HG02571 (cell line): ENCODE data around the gene IQSEC3.
"Not testable (repeated sequence)": the region's sequence is repeated elsewhere in the genome, so short reads cannot be mapped to it uniquely, and the experiment has no call there.

ENCODE experiments used
- ATAC-seq: cut with Tn5 transposase; IDR thresholded peaks from one replicate; pipeline ENCODE4 v1.9.1; 2021; ENCODE audit warnings: mild to moderate bottlenecking, moderate library complexity; ENCODE audit not compliant: unreplicated experiment

IQSEC3 gene

GRCh38 chr12:177336-177979 is 110.9 kb downstream of the IQSEC3 start:
- no peak for ATAC-seq

DNA sequence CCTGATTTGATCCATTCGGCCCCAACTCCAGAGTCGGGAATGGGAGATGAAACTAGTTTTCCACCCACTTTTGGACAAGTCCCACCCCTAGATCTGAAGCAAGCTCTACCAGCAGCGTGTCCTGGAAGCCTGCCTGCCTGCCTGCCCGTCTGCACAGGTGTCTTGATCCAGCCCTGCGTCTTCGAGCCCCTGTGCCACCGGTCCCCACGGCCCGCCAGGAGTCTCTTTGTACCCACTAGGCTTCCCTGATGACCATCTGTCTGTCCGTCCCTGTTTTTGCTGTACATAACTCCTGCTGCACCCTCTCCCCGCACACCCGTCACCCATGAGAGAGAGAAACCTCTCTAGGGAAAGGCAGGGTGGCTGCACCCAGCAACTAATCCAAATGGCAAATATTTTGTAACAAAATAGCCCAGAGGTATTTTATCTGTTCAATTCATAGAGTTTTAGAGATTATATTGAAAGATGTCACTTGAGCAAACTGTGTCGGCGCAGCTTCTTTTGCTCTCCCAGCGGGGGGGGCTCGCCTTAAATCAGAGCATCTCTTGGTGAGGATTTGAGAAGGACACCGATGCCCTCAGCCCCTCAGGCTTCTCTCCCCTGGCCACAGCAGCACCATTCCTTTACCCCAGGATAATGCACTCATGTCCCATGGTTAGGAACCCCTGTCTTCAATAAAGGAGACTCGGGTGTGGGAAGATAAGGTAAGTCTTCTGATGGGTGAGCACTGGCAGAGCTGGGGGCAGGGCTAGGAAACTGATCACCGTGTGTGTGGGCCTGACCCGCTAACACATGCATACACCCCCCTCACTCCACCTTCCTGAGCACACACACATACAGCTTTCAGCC is 111.6 kb downstream of the IQSEC3 start:
- ATAC-seq, result no peak

GRCh38 chr12:178829-179109 is 112.2 kb downstream of the IQSEC3 start:
- no peak for ATAC-seq

DNA sequence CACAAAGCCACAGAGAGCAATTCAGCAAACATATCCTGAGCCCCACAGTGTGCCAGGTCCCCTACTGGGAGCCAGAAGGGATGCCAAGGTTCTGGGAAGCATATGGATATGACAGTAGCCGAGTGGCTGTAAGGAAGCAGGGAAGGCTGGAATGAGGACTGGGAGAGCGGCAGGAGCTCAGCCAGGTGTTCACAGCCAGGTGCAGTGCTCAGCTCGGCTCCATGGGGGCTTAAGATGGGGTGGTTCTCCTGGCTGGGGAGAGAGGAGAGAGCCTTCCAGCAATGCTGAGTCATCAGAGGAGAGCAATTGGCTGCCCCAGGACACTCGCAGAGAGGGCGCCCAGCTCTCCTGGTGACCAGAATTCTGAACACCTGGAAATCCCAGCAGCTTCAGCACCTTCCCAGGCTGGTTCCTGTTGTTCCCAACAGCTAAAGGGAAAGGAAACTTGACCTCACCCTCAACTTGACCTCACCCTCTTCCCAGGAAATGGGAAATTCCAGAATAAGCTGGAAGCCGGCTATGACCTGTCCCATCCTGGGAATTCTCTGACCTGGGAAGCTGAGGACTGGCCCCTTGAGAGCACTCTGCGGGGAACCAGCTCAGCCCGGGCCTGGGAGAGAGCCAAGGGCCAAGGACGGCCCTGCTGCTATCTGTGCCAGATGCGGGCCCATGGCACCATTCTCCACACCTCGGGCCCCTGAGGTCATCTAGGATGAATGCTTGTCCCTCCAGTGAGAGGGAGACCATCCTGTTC is 112.7 kb downstream of the IQSEC3 start:
- ATAC-seq, result no peak

- ATAC-seq, result no peak
Observed at GRCh38 chr12:179885-180284, 113.3 kb downstream of the IQSEC3 start.

GRCh38 chr12:180445-180844 is 113.9 kb downstream of the IQSEC3 start:
- ATAC-seq, result no peak

GRCh38 chr12:181921-182320 is 115.4 kb downstream of the IQSEC3 start:
- ATAC-seq, result no peak

DNA sequence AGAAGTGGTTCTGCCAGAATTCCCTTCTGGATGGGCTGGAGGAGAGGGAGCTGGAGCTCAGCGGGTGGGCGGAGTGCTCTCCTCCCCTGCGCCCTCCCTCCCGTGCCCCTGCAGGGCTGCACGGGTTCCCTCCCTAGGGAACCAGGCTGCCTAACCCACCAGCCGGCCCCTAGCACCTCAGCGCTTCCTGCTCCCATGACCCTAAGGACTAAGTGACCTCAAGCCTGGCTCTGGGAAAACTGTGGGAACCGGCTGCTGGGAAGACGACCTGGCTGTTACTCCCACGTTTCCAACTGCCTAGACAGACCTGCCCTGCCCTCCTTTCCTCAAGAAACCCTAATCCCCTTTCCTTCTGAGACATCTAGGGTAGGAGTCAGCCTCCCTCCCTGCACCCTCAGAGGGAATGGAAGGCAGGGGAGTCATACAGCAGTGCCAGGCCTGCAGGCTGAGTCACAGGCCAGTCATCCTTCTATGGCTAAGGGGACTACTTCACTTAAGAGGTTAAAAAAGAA is 115.9 kb downstream of the IQSEC3 start:
- ATAC-seq, result no peak

DNA sequence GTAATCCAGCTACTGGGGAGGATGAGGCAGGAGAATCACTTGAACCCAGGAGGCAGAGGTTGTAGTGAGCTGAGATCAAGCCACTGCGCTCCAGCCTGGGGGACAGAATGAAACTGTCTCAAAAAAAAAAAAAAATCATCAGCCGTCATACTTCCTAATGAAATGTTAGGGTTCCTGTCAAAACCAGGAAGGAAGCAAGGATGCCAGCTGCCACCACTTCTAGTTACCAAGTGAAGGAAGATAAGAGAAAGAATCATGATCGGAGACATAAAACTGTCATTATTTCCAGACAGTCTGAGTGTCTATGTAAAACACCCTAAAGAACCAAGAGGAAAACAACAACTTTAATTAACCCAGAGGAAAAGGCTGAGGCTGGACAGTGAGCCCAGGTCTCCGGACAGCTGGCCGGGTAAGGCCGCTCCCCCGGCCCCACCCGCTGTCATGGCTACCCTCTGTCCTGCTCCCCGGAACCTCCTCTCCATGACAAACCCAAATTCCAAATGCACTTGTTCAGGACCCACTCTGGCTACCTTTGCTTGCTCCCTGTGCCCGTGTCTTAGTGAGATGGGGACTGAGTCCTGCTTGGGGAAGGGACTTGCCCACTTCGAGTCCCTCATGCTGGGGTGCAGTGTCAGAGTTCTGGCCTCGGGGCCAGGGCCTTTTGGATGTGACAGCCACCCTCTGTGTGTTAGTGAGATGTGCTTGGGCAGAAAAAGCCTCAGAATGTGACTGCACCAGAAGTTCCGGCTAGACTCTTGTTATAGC is 118.4 kb downstream of the IQSEC3 start:
- no peak for ATAC-seq

DNA sequence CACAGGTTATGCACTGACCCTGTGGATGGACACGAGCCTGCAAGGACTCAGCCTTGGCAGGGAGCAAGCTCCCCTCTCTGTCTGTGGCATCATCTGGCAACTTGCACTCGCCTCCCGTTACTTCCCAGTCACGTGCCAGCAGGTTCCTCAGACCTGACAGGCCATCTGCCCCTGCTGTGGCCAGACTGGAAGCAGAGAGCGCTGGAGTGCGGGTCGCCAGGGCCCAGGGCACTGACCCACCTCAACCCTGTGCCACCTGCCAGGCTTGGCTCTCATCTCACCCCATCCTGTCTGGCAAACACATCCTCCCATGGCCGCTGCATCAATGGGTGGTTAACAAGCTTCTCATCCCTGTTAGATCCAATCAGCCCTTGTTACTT is 119.0 kb downstream of the IQSEC3 start:
- no peak for ATAC-seq

- ATAC-seq, result no peak
Observed at GRCh38 chr12:186006-186625, 119.5 kb downstream of the IQSEC3 start.

GRCh38 chr12:187986-188909 is 121.7 kb downstream of the IQSEC3 start:
- not testable (repeated sequence) for ATAC-seq

- ATAC-seq, result no peak
Observed at GRCh38 chr12:188910-189621, 122.5 kb downstream of the IQSEC3 start.

DNA sequence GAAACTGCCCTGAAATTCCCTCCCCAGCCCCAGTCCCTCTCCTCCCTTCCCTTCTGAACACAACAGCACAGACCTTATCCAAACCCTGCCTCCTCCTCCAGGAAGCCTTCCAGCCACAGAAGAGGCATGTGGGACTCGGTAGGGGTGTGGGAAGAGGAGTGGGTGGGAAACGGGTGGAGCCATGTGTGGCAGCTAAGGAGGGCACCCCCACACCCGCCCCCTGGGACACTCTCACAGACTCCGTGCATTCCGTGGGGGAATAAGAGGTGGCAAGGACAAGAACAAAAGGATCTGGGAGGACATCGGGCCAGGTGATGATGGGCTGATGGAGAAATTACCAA is 123.0 kb downstream of the IQSEC3 start:
- no peak for ATAC-seq

DNA sequence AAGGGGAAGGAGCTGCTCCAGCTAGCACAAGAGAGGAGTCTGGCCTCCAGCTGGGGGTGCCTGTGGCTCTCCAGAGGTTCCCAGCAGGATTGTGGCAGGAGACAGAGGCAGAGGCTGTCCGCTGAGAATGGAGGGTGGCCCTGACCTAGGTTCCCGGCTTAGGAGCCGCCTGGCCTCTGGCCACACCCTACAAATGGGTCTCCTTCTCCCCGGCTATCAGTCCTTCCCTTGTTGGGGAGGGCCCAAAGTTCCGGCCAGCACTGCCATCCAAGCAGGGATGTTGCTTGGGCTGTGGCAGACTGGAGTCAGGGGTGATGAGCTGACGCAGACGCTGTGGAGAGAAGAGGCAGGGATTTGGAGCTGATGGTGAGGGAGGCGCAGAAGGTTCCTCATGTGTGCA is 124.3 kb downstream of the IQSEC3 start:
- ATAC-seq, result no peak

DNA sequence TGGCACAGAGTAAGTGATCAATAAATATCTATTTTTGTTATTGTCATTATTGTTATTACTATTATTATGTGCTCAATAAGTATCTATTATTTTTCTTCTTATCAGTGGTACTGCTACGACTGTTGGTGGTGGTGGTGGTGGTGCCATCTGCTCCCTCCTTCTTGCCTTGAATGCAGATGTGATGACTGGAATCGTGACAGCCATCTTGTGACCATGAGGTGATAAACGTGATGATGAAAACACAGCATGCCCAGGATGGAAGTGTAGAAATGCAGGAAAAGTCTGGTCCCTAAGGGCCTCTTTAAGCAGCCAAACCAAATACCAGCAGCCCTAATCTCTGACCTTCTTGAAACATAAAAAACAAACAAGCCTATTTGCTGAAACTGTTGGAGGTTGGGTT is 125.0 kb downstream of the IQSEC3 start:
- ATAC-seq, result no peak

DNA sequence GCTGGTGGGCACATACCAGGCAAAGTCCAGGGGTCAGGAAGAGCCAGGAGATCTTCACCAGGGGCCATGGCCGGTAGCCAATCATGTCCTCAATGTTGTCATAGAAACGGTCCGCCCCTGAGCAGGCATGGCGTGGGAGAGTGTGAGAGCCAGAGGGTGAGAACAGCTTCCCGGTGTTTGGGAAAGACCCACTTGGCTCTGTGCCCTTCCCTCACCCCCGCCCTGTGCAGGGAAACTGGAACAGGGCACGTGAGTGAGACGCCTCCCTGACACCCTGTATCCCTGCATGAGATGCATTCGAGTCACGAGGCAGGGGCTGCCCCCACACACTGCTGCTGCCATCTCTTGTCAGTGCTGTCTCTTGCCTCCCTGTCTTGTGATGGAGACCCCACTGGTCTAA is 126.7 kb downstream of the IQSEC3 start:
- no peak for ATAC-seq

GRCh38 chr12:194276-194675 is 127.7 kb downstream of the IQSEC3 start:
- no peak for ATAC-seq

DNA sequence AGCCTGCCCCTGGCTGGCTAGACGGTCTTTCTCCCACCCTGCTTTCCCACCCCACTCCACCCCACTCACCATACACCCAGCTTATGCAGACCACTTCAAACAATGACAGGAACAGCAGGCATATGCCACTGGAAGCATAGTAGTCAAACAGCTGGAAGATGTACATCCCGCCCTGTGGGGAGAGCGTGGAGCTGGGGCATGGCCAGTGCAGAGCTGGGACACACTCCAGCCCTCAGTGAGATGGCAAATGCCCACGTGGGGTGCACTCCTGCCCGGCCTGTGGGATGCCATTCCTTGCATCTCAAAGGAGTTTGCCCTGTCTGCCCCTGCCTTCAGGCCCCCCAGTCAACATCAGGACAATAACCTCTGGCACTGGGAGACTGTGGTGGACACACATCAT is 128.6 kb downstream of the IQSEC3 start:
- ATAC-seq, result no peak
